K562 (cell line): ENCODE measurements around the gene CDC42EP1. TPM values are rescaled to one million over a fixed set of nuclear protein-coding genes. Genes with fewer than 3 reads are reported as not detected.

Experiments used
- CREB1 ChIP-seq, 2 experiments: sonication (generic) in 1 of 2; formaldehyde crosslinking in 1 of 2; IDR thresholded peaks; 2 replicates each; pipeline versions ENCODE4 v1.6.1 to v1.8.0; 2012 to 2022; ENCODE audit warnings: inconsistent platforms in 1 of 2, mild to moderate bottlenecking in 1 of 2, missing genetic modification reagents in 1 of 2, moderate library complexity in 1 of 2
- CREB3L1 ChIP-seq: fragments of 450-650 bp; IDR thresholded peaks from 2 replicates; pipeline ENCODE4 v1.6.1; 2014; ENCODE audit warnings: low read depth, mild to moderate bottlenecking, moderate library complexity, borderline replicate concordance
- EHMT2 ChIP-seq: fragments of 450-650 bp; IDR thresholded peaks from 2 replicates; pipeline ENCODE4 v1.6.1; 2018; ENCODE audit warnings: antibody characterized with exemption
- ESRRB ChIP-seq: fragments of 250-450 bp; sonication (Bioruptor Pico); IDR thresholded peaks from 2 replicates; pipeline ENCODE4 v1.5.0; 2020; ENCODE audit warnings: mild to moderate bottlenecking, moderate library complexity, borderline replicate concordance
- FOXJ3 ChIP-seq: sonication (generic); formaldehyde crosslinking; IDR thresholded peaks from 2 replicates; pipeline ENCODE4 v1.4.0; 2020; ENCODE audit warnings: mild to moderate bottlenecking, missing genetic modification reagents
- FOXO4 ChIP-seq: fragments of 450-650 bp; formaldehyde crosslinking; IDR thresholded peaks from 2 replicates; pipeline ENCODE4 v1.4.0; 2020; ENCODE audit warnings: mild to moderate bottlenecking, moderate library complexity
- HNRNPK ChIP-seq: fragments of 200-400 bp; formaldehyde crosslinking; IDR thresholded peaks from one replicate; pipeline ENCODE4 v1.6.1; 2018; ENCODE audit warnings: mild to moderate bottlenecking, low read depth, low read length; ENCODE audit not compliant: poor library complexity, severe bottlenecking
- IRF1 ChIP-seq: sonication (generic); formaldehyde crosslinking; IDR thresholded peaks from 2 replicates; pipeline ENCODE4 v1.8.0; 2022; ENCODE audit warnings: missing genetic modification reagents, mild to moderate bottlenecking, borderline replicate concordance
- KLF13 ChIP-seq: fragments of 450-650 bp; IDR thresholded peaks from 2 replicates; pipeline ENCODE4 v1.6.1; 2016; ENCODE audit warnings: missing genetic modification characterization, low read depth, mild to moderate bottlenecking, missing compliant biosample characterization, moderate library complexity, borderline replicate concordance
- MAX ChIP-seq: sonication (generic); formaldehyde crosslinking; IDR thresholded peaks from 2 replicates; pipeline ENCODE4 v1.9.0; 2022; ENCODE audit warnings: mild to moderate bottlenecking, missing genetic modification reagents
- NR1H2 ChIP-seq: sonication (generic); formaldehyde crosslinking; IDR thresholded peaks from 2 replicates; pipeline ENCODE4 v1.4.0; 2020; ENCODE audit warnings: mild to moderate bottlenecking, missing genetic modification reagents
- NR2C1 ChIP-seq, 2 experiments: fragments of 450-650 bp; IDR thresholded peaks; 2 replicates each; pipeline ENCODE4 v1.6.1; 2017; ENCODE audit warnings: mild to moderate bottlenecking in 2 of 2, antibody characterized with exemption in 1 of 2, inconsistent platforms in 1 of 2, missing compliant biosample characterization in 1 of 2, missing genetic modification characterization in 1 of 2
- POLR2AphosphoS5 ChIP-seq: IDR thresholded peaks from 2 replicates; pipeline ENCODE4 v1.6.1; 2011; ENCODE audit warnings: mild to moderate bottlenecking, low read depth, low read length, moderate library complexity; ENCODE audit not compliant: control insufficient read depth, insufficient read depth
- SMARCE1 ChIP-seq: fragments of 450-650 bp; IDR thresholded peaks from 2 replicates; pipeline ENCODE4 v1.7.1; 2016; ENCODE audit warnings: mild to moderate bottlenecking
- THRA ChIP-seq: fragments of 450-650 bp; IDR thresholded peaks from 2 replicates; pipeline ENCODE4 v1.6.1; 2017; ENCODE audit warnings: mild to moderate bottlenecking, moderate library complexity
- XRCC5 ChIP-seq: fragments of 200-400 bp; formaldehyde crosslinking; IDR thresholded peaks from 2 replicates; pipeline ENCODE4 v1.6.1; 2017; ENCODE audit warnings: low read depth, mild to moderate bottlenecking, low read length
- ZBED1 ChIP-seq: IDR thresholded peaks from 2 replicates; pipeline ENCODE4 v1.6.1; 2014
- ZC3H4 ChIP-seq: sonication (generic); formaldehyde crosslinking; IDR thresholded peaks from 2 replicates; pipeline ENCODE4 v1.9.0; 2021; ENCODE audit warnings: missing genetic modification reagents, borderline replicate concordance
- ZFX ChIP-seq: sonication (generic); formaldehyde crosslinking; IDR thresholded peaks from 2 replicates; pipeline ENCODE4 v1.8.0; 2022; ENCODE audit warnings: mild to moderate bottlenecking, missing genetic modification reagents, moderate library complexity
- ZNF766 ChIP-seq: fragments of 200-800 bp; sonication (Bioruptor generic); conservative IDR thresholded peaks from 2 replicates; pipeline ENCODE4 v1.6.1; 2016; ENCODE audit warnings: missing genetic modification characterization, missing compliant biosample characterization
- polyA plus RNA-seq, 8 experiments: library from polyadenylated mRNA; depleted of rRNA in 4 of 8; stranded (reverse) in 5 of 8; unstranded in 3 of 8; fragments of >200 nt; fragmentation: Nextera tagmentation in 2 of 8; fragmentation: Illumina TruSeq in 1 of 8; extraction: Ambion mirVana in 2 of 8; extraction: Trizol in 1 of 8; gene quantifications; 2 replicates each; pipeline versions ENCODE4 v1.2.1 to v1.2.3, GENCODE V29; 2011 to 2014; ENCODE audit warnings: inconsistent platforms in 1 of 8, missing spikeins in 1 of 8
- total RNA-seq, 7 experiments: library from RNA; depleted of rRNA in 6 of 7; stranded (reverse); fragments of >200 nt in 6 of 7; fragmentation: Illumina TruSeq in 2 of 7; extraction: Trizol in 2 of 7; gene quantifications; 2 replicates each; pipeline versions ENCODE4 v1.2.1 to v1.2.3, GENCODE V29; 2011 to 2021; ENCODE audit warnings: low replicate concordance in 1 of 7

Gene CDC42EP1
- total and polyA plus RNA-seq, 9 of the 15 experiments (the other 6 are each of a cell fraction or from before 2014, with no cell fraction given), result 0.67 to 70.2 (median 7.3) TPM

GRCh38 chr22:37561212-37562048 lies 1.1 kb downstream of the CDC42EP1 start (continued):
- TF ChIP-seq CREB3L1 (0 out of 2 replicates have a peak, but pooled peaks have one; percentile 30), KLF13 (no peak), NR1H2 (CRISPR knock-in tag) (no peak), MAX (CRISPR knock-in tag) (peak; percentile 97), SMARCE1 (peak; percentile 34; the same call in 1 of the 2 replicates), ZNF766 (0 out of 2 replicates have a peak, but pooled peaks have one; percentile 37), ESRRB (CRISPR knock-in tag) (no peak), POLR2AphosphoS5 (no peak; the same call in none of the 2 replicates), EHMT2 (no peak), CREB1 (IDR thresholded peaks at IDR 0.05) (peak; percentile 50), CREB1 (CRISPR knock-in tag; IDR thresholded peaks at IDR 0.05) (peak; percentile 57; the same call in 1 of the 2 replicates), THRA (no peak), ZFX (CRISPR knock-in tag) (peak; percentile 80), FOXO4 (CRISPR knock-in tag) (no peak), FOXJ3 (CRISPR knock-in tag) (no peak), IRF1 (CRISPR knock-in tag) (no peak), NR2C1 (IDR thresholded peaks at IDR 0.05) (0 out of 2 replicates have a peak, but pooled peaks have one; percentile 29), NR2C1 (tag; IDR thresholded peaks at IDR 0.05) (peak; percentile 36; the same call in 1 of the 2 replicates), ZBED1 (0 out of 2 replicates have a peak, but pooled peaks have one; percentile 33), HNRNPK (no peak), XRCC5 (peak; percentile 20; the same call in 1 of the 2 replicates), ZC3H4 (CRISPR knock-in tag) (0 out of 2 replicates have a peak, but pooled peaks have one; percentile 28)
